Skeletal muscle satellite cell (primary cell): ENCODE measurements around the gene HDGFL3.
A peak's percentile ranks its signal among the peaks of the same experiment; 100 is the strongest.

Source experiments
- H3K27me3 ChIP-seq: 2 replicates; pipeline ENCODE4 v1.7.0; 2013; ENCODE audit warnings: low read length; ENCODE audit not compliant: control insufficient read depth, insufficient read depth
- H3K36me3 ChIP-seq: 2 replicates; pipeline ENCODE4 v1.7.0; 2013; ENCODE audit warnings: mild to moderate bottlenecking, control low read depth, low read length; ENCODE audit not compliant: insufficient read depth
- H3K4me1 ChIP-seq: 2 replicates; pipeline ENCODE4 v1.7.0; 2013; ENCODE audit warnings: low read length; ENCODE audit not compliant: control insufficient read depth, insufficient read depth
- H3K4me2 ChIP-seq: 2 replicates; pipeline ENCODE4 v1.7.0; 2013; ENCODE audit warnings: mild to moderate bottlenecking, low read length
- H3K4me3 ChIP-seq: 2 replicates; pipeline ENCODE4 v1.7.0; 2013; ENCODE audit warnings: low read length
- H3K9ac ChIP-seq: 2 replicates; pipeline ENCODE4 v1.7.0; 2013; ENCODE audit warnings: mild to moderate bottlenecking, low read depth, low read length, moderate library complexity
- H3K9me3 ChIP-seq: replicated peaks from 2 replicates; pipeline ENCODE4 v1.7.0; 2013; ENCODE audit warnings: mild to moderate bottlenecking, control low read depth, low read length

Gene HDGFL3

GRCh38 chr15:83208367-83208661, 691 bp upstream of the HDGFL3 start:
- H3K9ac ChIP-seq: peak overlapping the region; percentile 91

DNA sequence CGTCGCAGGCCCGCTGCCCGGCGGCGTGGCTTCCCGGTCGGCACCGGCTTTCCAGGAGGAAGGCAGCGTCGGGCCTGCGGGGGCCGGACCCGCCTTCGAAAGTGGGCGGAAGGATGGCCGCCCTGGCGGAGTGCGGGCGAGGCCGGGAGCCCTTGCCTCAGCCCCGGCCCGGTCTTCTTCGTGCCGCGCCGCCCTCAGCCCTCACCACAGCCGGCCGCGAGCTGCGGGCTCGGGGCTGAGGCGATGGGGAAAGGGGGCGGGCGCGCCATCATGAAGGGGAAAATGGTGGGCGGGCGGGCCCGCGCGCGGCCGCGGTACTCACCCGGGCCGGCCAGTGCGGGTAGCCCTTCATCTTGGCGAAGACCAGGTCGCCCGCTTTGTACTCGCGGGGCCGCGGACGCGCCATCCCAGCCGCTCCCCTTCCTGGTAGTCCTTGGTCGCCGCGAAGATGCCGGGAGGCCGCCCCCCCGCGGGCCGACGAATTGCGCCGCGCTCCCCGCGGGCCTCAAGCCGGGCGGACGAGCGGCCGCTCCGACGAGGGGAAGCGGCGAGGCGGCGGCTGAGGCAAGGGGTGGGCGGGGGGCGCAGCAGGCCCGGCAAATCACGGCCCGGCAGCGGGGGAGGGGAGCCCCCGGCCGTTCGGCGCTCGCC, 489 bp downstream of the HDGFL3 start:
- Histone ChIP-seq H3K36me3 (no peaks in the 10 kb centered on the region), H3K4me3 (peak overlapping the region; percentile 75), H3K9ac (peak overlapping the region; percentile 91), H3K4me1 (peaks cover 18% of the 10 kb centered on the region), H3K4me2 (peak overlapping the region; percentile 88), H3K9me3 (no peaks in the 10 kb centered on the region), H3K27me3 (no peaks in the 10 kb centered on the region)

More at GRCh38 chr15:83208367-83208661, 691 bp upstream of the HDGFL3 start:
- H3K4me1 ChIP-seq: peaks cover 12% of the 10 kb centered on the region
- H3K4me3 ChIP-seq: peak overlapping the region; percentile 75
- H3K36me3 ChIP-seq: no peaks in the 10 kb centered on the region
- H3K27me3 ChIP-seq: no peaks in the 10 kb centered on the region
- peak overlapping the region; percentile 86 for H3K4me2 ChIP-seq
- H3K9me3 ChIP-seq: no peaks in the 10 kb centered on the region

- Histone ChIP-seq H3K36me3 (no peaks in the 10 kb centered on the region), H3K9ac (peak overlapping the region; percentile 91), H3K4me3 (peak overlapping the region; percentile 75), H3K4me2 (peak overlapping the region; percentile 88), H3K4me1 (peaks cover 20% of the 10 kb centered on the region), H3K27me3 (no peaks in the 10 kb centered on the region), H3K9me3 (no peaks in the 10 kb centered on the region)
Measured at GRCh38 chr15:83206526-83207008, 1.1 kb downstream of the HDGFL3 start.

DNA sequence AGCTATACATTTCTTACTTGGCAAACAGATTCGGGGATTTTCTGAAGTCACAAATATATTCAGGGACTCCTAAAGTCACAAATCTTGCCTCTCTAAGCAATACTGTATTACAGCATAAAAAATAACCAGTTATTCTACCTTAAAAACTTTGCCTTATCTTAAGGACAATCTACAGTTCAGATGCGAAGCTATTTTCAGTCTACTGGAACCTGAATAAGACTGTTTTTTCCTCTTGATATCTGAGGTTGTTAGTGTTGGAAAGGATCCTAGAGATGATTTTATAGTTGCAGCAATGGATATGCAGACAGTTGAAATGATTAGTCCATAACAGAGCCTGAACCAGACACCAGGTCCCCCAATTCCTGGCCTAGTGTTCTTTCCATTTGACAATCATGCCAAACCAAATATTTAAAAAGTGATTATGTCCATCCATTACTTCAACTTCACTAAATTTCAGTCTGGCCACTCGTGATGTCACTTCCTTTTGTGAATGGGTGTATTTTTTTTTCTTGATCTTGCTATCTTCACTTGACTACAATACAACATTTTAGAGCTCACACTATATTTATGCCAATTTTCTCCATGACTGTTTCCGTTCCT, 1.8 kb downstream of the HDGFL3 start:
- Histone ChIP-seq H3K4me2 (peak overlapping the region; percentile 88), H3K9me3 (no peaks in the 10 kb centered on the region), H3K4me1 (peaks cover 21% of the 10 kb centered on the region), H3K4me3 (peak overlapping the region; percentile 75), H3K27me3 (no peaks in the 10 kb centered on the region), H3K36me3 (no peaks in the 10 kb centered on the region), H3K9ac (peak overlapping the region; percentile 91)

DNA sequence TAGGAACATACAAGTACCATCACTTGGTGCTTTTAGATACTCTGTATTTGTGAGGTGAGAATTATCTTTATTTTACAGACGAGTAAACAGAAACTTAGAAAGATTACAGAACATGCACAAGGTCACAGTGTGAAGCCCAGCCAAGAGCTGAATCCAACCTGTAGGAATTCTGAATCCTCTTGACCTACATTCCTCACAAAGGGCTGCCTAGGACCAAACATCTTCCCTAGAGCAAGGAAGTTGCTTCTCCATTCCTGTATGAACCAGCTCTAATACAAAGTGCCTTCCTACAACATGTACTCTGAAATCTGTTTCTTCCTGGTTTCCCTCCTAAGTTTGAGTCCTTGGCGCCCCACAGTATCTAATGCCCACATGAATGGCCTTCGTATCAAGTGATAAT, 2.9 kb downstream of the HDGFL3 start:
- no peak overlapping the region for H3K4me3 ChIP-seq
- H3K36me3 ChIP-seq: no peaks in the 10 kb centered on the region
- peaks cover 27% of the 10 kb centered on the region for H3K4me1 ChIP-seq
- H3K27me3 ChIP-seq: no peaks in the 10 kb centered on the region
- H3K4me2 ChIP-seq: peak overlapping the region; percentile 8
- no peak overlapping the region for H3K9ac ChIP-seq
- no peaks in the 10 kb centered on the region for H3K9me3 ChIP-seq

GRCh38 chr15:83203543-83203942, 4.1 kb downstream of the HDGFL3 start:
- H3K9ac ChIP-seq: no peak overlapping the region
- H3K36me3 ChIP-seq: no peaks in the 10 kb centered on the region
- no peak overlapping the region for H3K4me3 ChIP-seq
- no peaks in the 10 kb centered on the region for H3K9me3 ChIP-seq
- peaks cover 27% of the 10 kb centered on the region for H3K4me1 ChIP-seq
- no peaks in the 10 kb centered on the region for H3K27me3 ChIP-seq
- H3K4me2 ChIP-seq: no peak overlapping the region

GRCh38 chr15:83200589-83200988, 7.0 kb downstream of the HDGFL3 start:
- no peaks in the 10 kb centered on the region for H3K36me3 ChIP-seq
- no peaks in the 10 kb centered on the region for H3K9me3 ChIP-seq
- no peak overlapping the region for H3K4me3 ChIP-seq
- H3K9ac ChIP-seq: peak overlapping the region; percentile 10
- H3K4me2 ChIP-seq: no peak overlapping the region
- no peaks in the 10 kb centered on the region for H3K27me3 ChIP-seq
- H3K4me1 ChIP-seq: peaks cover 25% of the 10 kb centered on the region

DNA sequence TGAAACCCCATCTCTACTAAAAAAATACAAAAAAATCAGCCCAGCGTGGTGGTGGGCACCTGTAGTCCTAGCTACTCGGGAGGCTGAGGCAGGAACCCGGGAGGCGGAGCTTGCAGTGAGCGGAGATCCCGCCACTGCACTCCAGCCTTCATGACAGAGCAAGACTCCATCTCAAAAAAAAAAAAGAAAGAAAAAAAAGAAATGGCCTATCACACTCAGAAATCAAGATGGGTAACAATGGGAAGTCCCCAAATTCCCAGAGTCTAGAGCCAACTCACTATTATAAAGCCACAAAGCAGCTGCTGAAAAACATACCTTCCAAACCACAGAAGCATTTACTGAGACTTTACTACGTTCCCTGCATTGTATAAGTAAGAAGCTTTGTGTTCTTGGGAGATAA, 7.5 kb downstream of the HDGFL3 start:
- Histone ChIP-seq H3K4me1 (peaks cover 21% of the 10 kb centered on the region), H3K9me3 (no peaks in the 10 kb centered on the region), H3K27me3 (no peaks in the 10 kb centered on the region)

DNA sequence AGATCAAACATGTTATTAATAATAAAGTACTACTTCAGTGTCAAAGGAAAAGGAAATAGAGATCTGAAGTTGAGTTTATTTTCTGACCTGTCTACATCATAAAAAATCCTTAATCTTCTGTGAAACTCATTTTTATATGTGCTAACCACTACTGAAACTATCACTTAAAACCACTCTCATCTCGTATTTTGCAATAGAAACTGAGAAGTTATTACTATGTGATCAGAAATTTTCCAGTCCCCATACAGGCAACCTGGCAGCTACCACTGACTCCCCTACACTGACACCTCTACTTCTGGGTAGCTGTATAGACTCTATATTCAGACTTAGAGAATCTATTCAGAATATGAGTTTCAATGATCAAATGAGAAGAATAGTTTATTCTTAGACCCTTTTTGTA, 8.3 kb downstream of the HDGFL3 start:
- Histone ChIP-seq H3K36me3 (no peaks in the 10 kb centered on the region), H3K4me2 (no peak overlapping the region), H3K9me3 (no peaks in the 10 kb centered on the region), H3K9ac (no peak overlapping the region), H3K4me1 (peaks cover 14% of the 10 kb centered on the region), H3K4me3 (no peak overlapping the region), H3K27me3 (no peaks in the 10 kb centered on the region)

More for the DNA sequence above, 7.5 kb downstream of the HDGFL3 start:
- Histone ChIP-seq H3K4me2 (no peak overlapping the region), H3K4me3 (no peak overlapping the region), H3K36me3 (no peaks in the 10 kb centered on the region), H3K9ac (no peak overlapping the region)

- H3K9me3 ChIP-seq: no peaks in the 10 kb centered on the region
- H3K4me1 ChIP-seq: peaks cover 14% of the 10 kb centered on the region
- H3K36me3 ChIP-seq: no peaks in the 10 kb centered on the region
- no peaks in the 10 kb centered on the region for H3K27me3 ChIP-seq
- H3K4me2 ChIP-seq: no peak overlapping the region
- H3K9ac ChIP-seq: no peak overlapping the region
- H3K4me3 ChIP-seq: no peak overlapping the region
Measured at GRCh38 chr15:83198476-83198875, 9.1 kb downstream of the HDGFL3 start.

- Histone ChIP-seq H3K4me3 (no peak overlapping the region), H3K27me3 (no peaks in the 10 kb centered on the region), H3K4me1 (no peaks in the 10 kb centered on the region), H3K4me2 (no peak overlapping the region), H3K9ac (no peak overlapping the region), H3K9me3 (no peaks in the 10 kb centered on the region), H3K36me3 (no peaks in the 10 kb centered on the region)
Measured at GRCh38 chr15:83194528-83194927, 13.1 kb downstream of the HDGFL3 start.

GRCh38 chr15:83193721-83194120, 13.9 kb downstream of the HDGFL3 start:
- Histone ChIP-seq H3K4me2 (no peak overlapping the region), H3K9ac (no peak overlapping the region), H3K9me3 (no peaks in the 10 kb centered on the region), H3K27me3 (no peaks in the 10 kb centered on the region), H3K36me3 (no peaks in the 10 kb centered on the region), H3K4me3 (no peak overlapping the region), H3K4me1 (no peaks in the 10 kb centered on the region)
